Measurements from ENCODE around the gene KRT84.
"Not testable (repeated sequence)": the region's sequence is repeated elsewhere in the genome, so short reads cannot be mapped to it uniquely, and the experiment has no call there.

The KRT84 gene

DNA sequence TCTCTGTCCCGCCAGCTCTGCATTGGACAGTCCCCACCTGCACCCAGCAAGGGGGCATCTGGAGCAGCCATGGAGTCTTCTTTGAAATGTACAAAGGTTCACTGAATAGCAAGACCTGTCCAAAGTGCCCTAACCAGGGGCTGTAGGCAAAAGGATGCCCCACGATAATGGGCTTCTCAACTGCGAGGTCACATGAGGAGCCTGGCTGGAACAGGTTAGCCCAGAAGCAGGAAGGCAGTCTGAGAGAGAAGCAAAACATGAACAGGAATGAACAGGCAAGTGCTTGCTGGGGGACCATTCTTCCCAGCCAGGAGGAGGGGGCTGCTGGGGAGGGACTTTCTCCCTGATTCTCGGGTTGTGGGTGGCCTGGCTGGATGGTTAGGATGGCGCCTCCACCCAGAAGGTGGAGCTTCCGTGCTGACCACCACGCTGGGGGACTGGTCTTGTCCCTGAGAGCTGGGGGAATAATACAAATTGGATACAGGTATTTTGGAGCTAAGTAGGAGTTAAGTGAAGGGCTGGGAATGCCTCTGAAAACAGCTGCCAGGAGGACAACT, 25.3 kb downstream of the KRT84 start:
- no peak for DNase-seq (ENCODE audit: low read depth in 2 of 2)

DNA sequence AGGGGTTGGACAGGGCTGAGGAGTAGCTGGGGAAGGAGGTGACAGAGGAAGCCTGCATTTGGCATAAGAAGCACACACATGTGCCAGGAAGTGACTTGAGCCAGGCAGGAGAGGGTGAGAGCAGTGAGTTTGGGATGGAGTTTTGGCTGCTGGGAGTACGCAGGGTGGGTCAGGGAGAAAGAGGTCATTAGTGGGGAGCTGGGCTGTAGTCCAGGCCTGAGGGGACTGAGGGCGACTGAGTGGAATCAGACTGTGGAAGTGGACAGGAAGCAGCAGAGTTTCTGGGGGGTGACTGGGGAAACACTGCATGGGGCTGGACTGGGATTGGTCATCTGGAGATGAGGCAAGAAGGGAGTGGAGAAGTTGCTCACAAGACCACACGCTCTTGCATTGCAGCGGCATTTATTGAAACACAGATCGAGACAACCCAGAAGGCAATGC, 25.8 kb downstream of the KRT84 start:
- no peak for DNase-seq (ENCODE audit: low read depth in 2 of 2)

DNA sequence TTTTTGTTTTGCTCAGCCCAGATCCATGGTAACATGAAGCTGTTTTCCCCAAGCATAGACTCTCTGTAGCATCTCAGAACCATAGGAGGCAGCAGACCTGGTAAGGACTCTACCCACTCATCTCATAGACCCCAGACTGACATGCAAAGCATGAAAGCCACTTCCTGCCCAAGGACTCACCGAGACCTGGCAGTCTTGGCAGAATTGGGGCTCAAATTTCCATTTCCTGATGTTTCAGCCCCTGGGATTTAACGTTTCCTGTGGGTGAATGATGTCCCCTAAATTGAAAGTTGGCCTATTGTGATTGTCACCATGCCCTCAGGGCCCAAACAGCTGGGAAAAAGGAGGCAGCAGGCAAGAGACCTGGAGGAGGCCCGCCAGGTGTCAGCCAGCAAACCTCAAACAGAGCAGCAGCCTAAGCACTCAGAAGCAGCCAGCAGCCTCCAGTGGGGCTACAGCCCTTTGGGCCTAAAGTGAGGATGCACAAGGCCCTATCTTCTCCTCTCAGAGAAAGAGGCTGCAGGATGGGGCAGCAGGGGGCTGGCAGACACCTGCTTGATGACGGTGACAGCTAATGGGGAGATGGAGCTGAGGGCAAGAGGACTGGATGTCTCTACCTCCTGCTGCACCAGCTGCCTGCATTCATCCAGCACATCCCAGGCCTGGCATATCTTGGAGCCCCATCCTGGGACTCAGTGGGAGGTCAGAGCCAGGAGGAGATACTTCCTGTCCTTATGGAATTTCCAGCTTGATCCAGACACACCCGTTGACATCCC, 26.7 kb downstream of the KRT84 start:
- DNase-seq (ENCODE audit: low read depth in 2 of 2), result no peak

GRCh38 chr12:52356762-52357580, 28.5 kb downstream of the KRT84 start:
- no peak for DNase-seq (ENCODE audit: low read depth in 2 of 2)

DNA sequence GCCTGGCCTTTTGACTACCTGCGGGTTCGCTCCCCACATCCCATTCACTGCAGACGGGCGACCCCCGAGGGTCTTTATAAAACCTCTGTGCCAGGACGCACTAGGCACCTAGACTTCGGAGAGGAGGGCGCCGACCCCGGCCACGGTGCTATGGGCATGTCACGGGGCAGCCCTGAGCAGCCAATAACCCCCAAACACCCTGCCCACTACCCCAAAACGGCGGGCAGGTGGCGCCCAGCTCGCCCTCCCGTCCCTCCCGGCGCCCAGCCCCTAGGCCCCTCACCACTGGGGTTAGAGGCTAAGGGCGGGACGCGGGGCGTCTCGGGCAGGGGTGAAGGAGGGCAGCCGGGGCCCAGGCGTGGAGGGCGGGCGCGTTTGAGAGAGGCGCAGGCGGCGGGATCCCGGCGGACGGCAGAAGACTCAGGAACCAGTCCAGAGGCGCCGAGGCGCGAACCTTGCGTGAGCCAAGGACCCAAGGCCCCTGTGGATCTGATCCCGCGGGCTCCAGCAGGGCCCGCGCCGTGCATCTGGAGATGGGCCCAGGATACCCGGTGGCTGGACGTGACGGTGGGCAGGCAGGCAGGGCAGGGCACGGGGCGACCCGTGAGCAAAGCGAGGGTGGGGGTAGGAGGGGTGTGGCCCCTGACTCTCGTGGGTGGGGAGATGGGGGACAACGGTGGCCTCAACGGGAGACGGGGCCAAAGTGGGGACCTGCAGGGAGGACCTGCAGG, 29.3 kb downstream of the KRT84 start:
- no peak for DNase-seq (ENCODE audit: low read depth in 2 of 2)

- DNase-seq (ENCODE audit: low read depth in 2 of 2), result no peak
Measured at GRCh38 chr12:52355176-52355575, 30.3 kb downstream of the KRT84 start.

GRCh38 chr12:52354200-52354599, 31.3 kb downstream of the KRT84 start:
- no peak for DNase-seq (ENCODE audit: low read depth in 2 of 2)

DNA sequence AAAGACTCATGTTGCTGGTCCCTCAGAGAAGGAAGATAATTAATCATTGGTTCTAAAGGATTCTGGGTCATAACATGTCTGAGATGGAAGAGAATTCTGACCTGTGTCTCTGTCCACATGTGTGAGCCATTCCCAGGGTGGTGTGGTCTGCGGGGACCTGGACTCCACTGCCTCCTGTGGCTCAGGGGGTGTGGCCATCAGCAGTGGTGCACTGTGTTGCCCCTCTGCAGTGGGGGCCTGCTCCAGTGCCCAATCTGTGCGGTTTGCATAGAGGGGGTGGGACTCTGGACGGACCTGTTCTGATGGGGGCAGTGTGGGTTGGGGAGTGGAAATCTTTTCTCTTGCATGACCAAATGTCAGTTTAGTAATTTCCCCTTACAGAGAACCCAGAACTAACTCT, 31.7 kb downstream of the KRT84 start:
- no peak for DNase-seq (ENCODE audit: low read depth in 2 of 2)

DNA sequence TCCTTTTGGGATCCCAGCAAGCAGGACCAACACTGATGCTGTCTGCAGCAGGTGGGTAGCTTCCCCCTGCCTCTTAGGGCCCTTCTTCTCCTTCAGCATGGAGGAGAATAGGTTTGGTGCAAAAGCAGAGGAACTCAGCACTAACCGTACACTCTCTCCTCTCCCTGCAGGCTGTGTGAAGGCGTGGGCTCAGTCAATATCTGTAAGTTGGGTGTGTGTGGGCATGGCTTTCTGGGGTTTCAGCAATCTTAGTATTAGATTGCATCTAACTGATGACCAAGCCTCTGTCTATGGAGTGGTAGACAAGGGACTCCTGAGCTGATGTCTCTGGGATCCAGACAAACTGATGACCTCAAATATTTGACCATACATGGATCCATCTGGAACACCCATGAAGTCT, 32.5 kb downstream of the KRT84 start:
- no peak for DNase-seq (ENCODE audit: low read depth in 2 of 2)

DNA sequence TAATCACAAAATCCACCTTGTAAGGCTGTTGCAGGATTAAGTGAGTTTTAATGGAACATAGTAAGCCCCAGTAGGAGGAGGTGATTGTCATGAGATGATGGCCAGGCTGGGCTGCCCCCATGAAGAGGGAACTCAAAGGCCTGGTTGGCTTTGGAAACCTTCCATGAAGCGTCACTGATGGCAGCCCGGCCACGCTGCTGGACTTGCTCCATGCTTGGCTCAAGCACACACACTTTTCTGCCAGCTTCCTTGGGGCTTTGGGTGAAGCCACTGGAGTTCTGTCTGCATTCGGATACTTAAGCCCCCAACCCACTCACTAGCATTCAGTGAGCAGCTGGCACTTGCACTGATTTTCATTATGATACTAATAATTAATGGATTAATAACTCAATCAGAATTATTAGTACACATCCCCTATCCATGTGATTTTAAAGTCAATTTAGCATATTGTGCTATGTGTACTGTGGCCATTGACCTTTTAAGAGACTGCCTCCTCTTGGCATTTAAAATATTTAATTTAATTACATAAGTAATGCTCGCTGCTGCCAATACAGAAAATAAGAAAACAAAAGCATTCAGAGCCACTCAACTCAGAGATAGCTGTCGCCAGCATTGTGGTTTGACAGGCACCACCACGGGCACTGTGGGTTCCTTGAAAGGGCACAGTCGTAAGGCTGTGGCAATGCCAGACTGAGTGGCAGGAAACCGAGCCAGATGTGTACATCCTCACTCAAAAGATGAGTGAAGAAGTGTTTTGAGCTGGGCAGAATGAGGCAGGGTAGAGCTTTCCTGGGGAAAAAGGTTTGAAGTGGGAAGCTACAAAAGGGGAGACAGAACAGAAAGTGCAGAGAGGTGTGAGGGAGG, 34.0 kb downstream of the KRT84 start:
- no peak for DNase-seq (ENCODE audit: low read depth in 2 of 2)

DNA sequence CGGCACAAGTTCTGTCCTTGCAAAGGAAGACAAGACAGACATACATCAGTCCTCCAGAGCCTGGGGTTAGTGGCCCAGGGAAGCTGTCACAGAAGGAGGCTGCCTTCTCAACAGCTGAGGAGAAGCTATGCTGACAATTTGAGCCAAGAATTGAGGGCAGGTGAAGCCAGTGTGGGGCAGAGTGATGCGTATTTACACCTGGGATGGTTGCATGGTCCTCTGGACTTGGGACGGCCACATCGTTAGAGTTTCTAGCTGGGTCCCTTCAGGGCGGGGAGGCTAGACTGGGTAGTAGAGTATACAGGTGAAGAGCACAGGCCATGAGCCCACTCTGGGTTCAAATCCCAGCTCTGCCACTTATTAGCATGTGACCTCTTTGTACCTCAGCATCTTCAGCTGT, 34.7 kb downstream of the KRT84 start:
- DNase-seq (ENCODE audit: low read depth in 2 of 2), result no peak

DNA sequence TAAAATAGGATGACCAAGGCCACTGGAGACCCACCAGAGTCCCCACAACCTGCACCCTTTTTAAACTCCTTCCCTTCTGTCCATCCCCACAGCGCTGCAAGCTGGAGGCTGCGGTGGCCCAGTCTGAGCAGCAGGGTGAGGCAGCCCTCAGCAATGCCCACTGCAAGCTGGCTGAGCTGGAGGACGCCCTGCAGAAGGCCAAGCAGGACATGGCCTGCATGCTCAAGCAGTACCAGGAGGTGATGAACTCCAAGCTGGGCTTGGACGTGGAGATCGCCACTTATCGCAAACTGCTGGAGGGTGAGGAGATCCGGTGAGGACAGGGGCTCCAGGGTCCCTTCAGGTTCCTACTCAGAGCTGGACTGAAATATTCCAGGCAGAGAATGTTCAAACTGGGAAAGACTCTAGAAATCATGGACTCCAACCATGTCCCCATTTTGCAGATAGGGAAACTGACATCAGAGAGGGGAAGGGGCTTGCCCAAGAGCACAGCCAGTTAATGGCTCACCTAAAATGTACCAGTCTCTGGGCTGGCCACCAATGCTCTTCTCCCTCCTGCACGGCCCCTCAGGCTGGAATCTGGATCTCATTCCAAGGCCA, 35.3 kb downstream of the KRT84 start:
- no peak for DNase-seq (ENCODE audit: low read depth in 2 of 2)

DNA sequence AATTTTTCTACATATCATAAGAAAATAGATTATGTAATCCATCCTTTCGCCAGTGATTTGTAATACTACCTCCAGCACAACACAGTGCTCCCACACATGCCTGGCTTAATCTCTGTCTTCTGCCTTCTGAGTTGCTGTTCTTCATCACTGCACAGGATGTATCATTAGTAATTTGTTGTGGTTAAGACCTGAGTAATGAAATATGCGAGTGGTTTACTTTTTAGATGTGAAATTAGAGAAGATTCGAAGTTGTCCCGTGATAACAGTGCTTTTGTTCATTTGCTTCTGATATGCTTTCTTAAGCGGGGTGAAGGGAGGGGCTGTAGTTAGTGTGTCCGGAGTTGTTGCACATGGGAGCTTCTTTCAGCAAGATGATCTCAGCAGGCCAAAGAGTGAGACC, 36.3 kb downstream of the KRT84 start:
- no peak for DNase-seq (ENCODE audit: low read depth in 2 of 2)

- DNase-seq (ENCODE audit: low read depth in 2 of 2), result no peak
Measured at GRCh38 chr12:52347551-52348510, 37.6 kb downstream of the KRT84 start.

- no peak for DNase-seq (ENCODE audit: low read depth in 2 of 2)
Measured at GRCh38 chr12:52347016-52347415, 38.4 kb downstream of the KRT84 start.

DNA sequence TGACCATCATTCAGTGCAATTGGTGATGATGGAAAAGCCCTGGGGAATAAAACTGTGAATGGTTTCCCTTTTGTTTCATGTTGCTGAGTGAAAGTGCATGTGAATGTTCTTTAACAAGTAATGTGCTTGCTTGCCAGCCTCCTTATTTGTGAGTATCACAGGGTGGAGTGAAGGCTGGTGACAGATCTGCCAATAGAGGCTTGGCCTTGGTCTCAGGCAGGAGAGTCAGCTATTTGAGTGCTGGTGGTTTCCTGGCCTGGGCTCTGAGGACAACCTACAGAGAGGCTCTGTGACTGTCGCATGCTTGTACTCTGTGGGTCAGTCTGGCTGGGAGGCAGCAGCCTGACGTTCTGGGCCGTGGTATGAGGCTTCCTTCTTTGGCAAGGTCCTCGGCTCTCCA, 38.9 kb downstream of the KRT84 start:
- no peak for DNase-seq (ENCODE audit: low read depth in 2 of 2)

DNA sequence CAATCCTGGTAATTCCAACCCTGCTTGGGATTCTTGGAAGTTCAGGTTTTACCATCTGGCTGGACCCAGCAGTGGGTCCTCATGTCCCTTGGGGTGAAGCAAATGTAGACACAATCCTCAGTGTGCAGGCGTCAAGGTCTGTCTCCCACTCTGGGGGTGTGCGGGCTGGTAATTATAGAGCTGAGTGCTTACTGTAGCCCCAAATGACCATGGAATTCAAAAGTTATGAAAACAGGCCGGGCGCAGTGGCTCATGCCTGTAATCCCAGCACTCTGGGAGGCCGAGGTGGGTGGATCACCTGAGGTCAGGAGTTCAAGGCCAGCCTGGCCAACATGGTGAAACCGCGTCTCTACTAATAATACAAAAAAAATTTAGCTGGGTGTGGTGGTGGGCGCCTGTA, 40.4 kb downstream of the KRT84 start:
- DNase-seq (ENCODE audit: low read depth in 2 of 2), result not testable (repeated sequence)

- DNase-seq (ENCODE audit: low read depth in 2 of 2), result no peak
Measured at GRCh38 chr12:52344111-52344510, 41.3 kb downstream of the KRT84 start.

- DNase-seq (ENCODE audit: low read depth in 2 of 2), result no peak
Measured at GRCh38 chr12:52343550-52343949, 41.9 kb downstream of the KRT84 start.

Data from activated CD4-positive, alpha-beta T cell treated with anti-CD3 and anti-CD28 coated beads for 24 hours (primary cell).